ENCODE results near the gene TOX4. TPM values are rescaled to one million over a fixed set of nuclear protein-coding genes. Genes with fewer than 3 reads are reported as not detected.
A peak's percentile ranks its signal among the peaks of the same experiment; 100 is the strongest.

Gene TOX4
- 37.1 TPM for polyA plus RNA-seq (2013, experiment 1 of 2)
- polyA plus RNA-seq (2013, experiment 2 of 2), result 39.4 TPM

DNA sequence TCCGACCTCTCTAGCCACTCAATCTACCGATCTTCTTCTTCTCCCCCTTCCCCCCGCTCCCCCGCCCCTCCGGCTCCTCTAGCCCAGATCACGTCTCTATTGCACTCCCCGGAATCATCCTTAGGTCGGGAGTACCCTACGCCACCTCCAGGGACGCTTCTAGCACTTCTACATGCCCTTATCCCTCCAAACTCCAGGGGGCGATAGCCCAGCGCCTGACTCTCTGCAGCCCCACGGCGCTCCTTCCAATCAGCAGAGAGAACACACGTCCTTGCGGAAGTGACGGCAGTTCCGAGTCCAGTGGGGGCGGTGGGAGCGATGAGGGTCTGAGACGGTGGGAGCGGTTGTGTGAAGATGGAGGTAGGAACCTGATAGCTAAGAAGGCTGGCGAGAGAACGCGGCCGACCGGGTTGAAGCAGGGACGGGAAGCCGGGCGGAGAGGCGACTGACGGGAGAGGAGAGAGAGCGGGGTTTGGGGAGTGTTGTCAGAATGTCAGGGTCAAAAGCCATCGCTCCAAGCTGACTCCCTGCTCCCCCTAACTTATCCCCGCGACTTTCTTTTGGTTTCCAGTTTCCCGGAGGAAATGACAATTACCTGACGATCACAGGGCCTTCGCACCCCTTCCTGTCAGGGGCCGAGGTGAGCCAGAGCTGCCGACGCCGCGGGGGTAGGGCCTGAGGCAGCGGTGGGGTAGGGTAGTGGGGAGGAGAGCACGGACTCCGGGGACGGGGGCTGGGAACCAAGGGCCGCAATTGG lies at the start of gene TOX4, which contains the start of gene RAB2B:
Gene TOX4, plus strand, starts transcription at position 271 of the 757 bp plus-strand sequence. Its CDS starts 84 bp downstream, at position 355.
Gene RAB2B, minus strand, starts transcription at position 35 of the 757 bp plus-strand sequence. CDS start 87 bp downstream, outside the sequence.
- Histone ChIP-seq H2BK5ac (ENCODE audit: low read length) (no peak within 1 kb of the TSS), H3K23ac (ENCODE audit: low read length) (no peak within 1 kb of the TSS), H3K79me1 (ENCODE audit: low read length) (peaks cover 3% of the 10 kb centered on the region), H3K4me1 (ENCODE audit: control insufficient read depth, low read depth, low read length) (no peaks in the 10 kb centered on the region), H2AK5ac (ENCODE audit: low read length) (no peak within 1 kb of the TSS), H3K18ac (ENCODE audit: low read length) (peak within 1 kb of the TSS; percentile 62), H2BK120ac (ENCODE audit: low read depth, low read length) (no peak within 1 kb of the TSS), H4K8ac (ENCODE audit: low read depth, low read length) (no peak within 1 kb of the TSS), H3K27ac (ENCODE audit: low read depth, low read length) (peak within 1 kb of the TSS; percentile 30), H3K4me2 (ENCODE audit: low read length) (peak within 1 kb of the TSS; percentile 85), H3K27me3 (ENCODE audit: insufficient read depth, low read length, poor library complexity) (no peaks in the 10 kb centered on the region), H3K9ac (ENCODE audit: low read length) (peak within 1 kb of the TSS; percentile 92), H3K56ac (ENCODE audit: low read length) (peak within 1 kb of the TSS; percentile 95), H3K36me3 (ENCODE audit: control insufficient read depth, insufficient read depth, low read length) (no peaks in the 10 kb centered on the region), H2BK15ac (replicated peaks; ENCODE audit: low read depth) (no peak within 1 kb of the TSS), H4K5ac (ENCODE audit: low read length) (no peak within 1 kb of the TSS), H3K4ac (ENCODE audit: low read depth, low read length) (no peak within 1 kb of the TSS), H3K79me2 (ENCODE audit: control insufficient read depth, insufficient read depth, low read length) (peaks cover 12% of the 10 kb centered on the region), H3K4me3 (ENCODE audit: low read length) (peak within 1 kb of the TSS; percentile 98)
- DNase-seq, result peak; percentile 100
- no CpG with 5 or more reads among the region's 49 CpGs for WGBS (ENCODE audit: extremely low coverage, insufficient coverage, low lambda C conversion rate)

- Histone ChIP-seq H2BK5ac (ENCODE audit: low read length) (no peak overlapping the region), H3K36me3 (ENCODE audit: control insufficient read depth, insufficient read depth, low read length) (peaks cover 15% of the 10 kb centered on the region), H3K23ac (ENCODE audit: low read length) (no peak overlapping the region), H3K4me1 (ENCODE audit: control insufficient read depth, low read depth, low read length) (no peaks in the 10 kb centered on the region), H2AK5ac (ENCODE audit: low read length) (no peak overlapping the region), H3K79me1 (ENCODE audit: low read length) (peaks cover 15% of the 10 kb centered on the region), H2BK120ac (ENCODE audit: low read depth, low read length) (no peak overlapping the region), H3K79me2 (ENCODE audit: control insufficient read depth, insufficient read depth, low read length) (peaks cover 17% of the 10 kb centered on the region), H3K27ac (ENCODE audit: low read depth, low read length) (no peak overlapping the region), H4K8ac (ENCODE audit: low read depth, low read length) (no peak overlapping the region), H2BK15ac (replicated peaks; ENCODE audit: low read depth) (no peak overlapping the region), H3K18ac (ENCODE audit: low read length) (no peak overlapping the region), H3K9ac (ENCODE audit: low read length) (no peak overlapping the region), H3K56ac (ENCODE audit: low read length) (no peak overlapping the region), H3K4ac (ENCODE audit: low read depth, low read length) (no peak overlapping the region), H3K4me2 (ENCODE audit: low read length) (no peak overlapping the region), H4K5ac (ENCODE audit: low read length) (no peak overlapping the region), H3K27me3 (ENCODE audit: insufficient read depth, low read length, poor library complexity) (no peaks in the 10 kb centered on the region), H3K4me3 (ENCODE audit: low read length) (no peak overlapping the region)
- DNase-seq, result no peak
- WGBS (ENCODE audit: extremely low coverage, insufficient coverage, low lambda C conversion rate), result no CpG with 5 or more reads among the region's 4 CpGs
Observed at GRCh38 chr14:21428930-21429329, 48.1 kb upstream of the TOX4 start.

- no peak overlapping the region for H3K18ac ChIP-seq (ENCODE audit: low read length)
- no peak overlapping the region for H3K56ac ChIP-seq (ENCODE audit: low read length)
- H3K23ac ChIP-seq (ENCODE audit: low read length), result no peak overlapping the region
- no peak overlapping the region for H2BK5ac ChIP-seq (ENCODE audit: low read length)
- H2BK15ac ChIP-seq (replicated peaks; ENCODE audit: low read depth), result no peak overlapping the region
- H3K36me3 ChIP-seq (ENCODE audit: control insufficient read depth, insufficient read depth, low read length), result peaks cover 11% of the 10 kb centered on the region
- H2AK5ac ChIP-seq (ENCODE audit: low read length), result no peak overlapping the region
- H3K9ac ChIP-seq (ENCODE audit: low read length), result no peak overlapping the region
- H3K79me1 ChIP-seq (ENCODE audit: low read length), result peaks cover 15% of the 10 kb centered on the region
- no peak overlapping the region for H4K5ac ChIP-seq (ENCODE audit: low read length)
- DNase-seq, result no peak
- WGBS (ENCODE audit: extremely low coverage, insufficient coverage, low lambda C conversion rate), result no CpG with 5 or more reads among the region's 2 CpGs
- no peak overlapping the region for H3K4me2 ChIP-seq (ENCODE audit: low read length)
- peaks cover 35% of the 10 kb centered on the region for H3K79me2 ChIP-seq (ENCODE audit: control insufficient read depth, insufficient read depth, low read length)
- H2BK120ac ChIP-seq (ENCODE audit: low read depth, low read length), result no peak overlapping the region
- H3K27me3 ChIP-seq (ENCODE audit: insufficient read depth, low read length, poor library complexity), result no peaks in the 10 kb centered on the region
- H3K27ac ChIP-seq (ENCODE audit: low read depth, low read length), result no peak overlapping the region
- no peaks in the 10 kb centered on the region for H3K4me1 ChIP-seq (ENCODE audit: control insufficient read depth, low read depth, low read length)
- H3K4me3 ChIP-seq (ENCODE audit: low read length), result no peak overlapping the region
- no peak overlapping the region for H4K8ac ChIP-seq (ENCODE audit: low read depth, low read length)
- no peak overlapping the region for H3K4ac ChIP-seq (ENCODE audit: low read depth, low read length)
Observed at GRCh38 chr14:21431126-21431525, 45.9 kb upstream of the TOX4 start.

GRCh38 chr14:21436567-21437062 lies 40.4 kb upstream of the TOX4 start:
- Histone ChIP-seq H3K4me3 (ENCODE audit: low read length) (peak overlapping the region; percentile 92), H2BK5ac (ENCODE audit: low read length) (no peak overlapping the region), H2BK15ac (replicated peaks; ENCODE audit: low read depth) (no peak overlapping the region), H4K8ac (ENCODE audit: low read depth, low read length) (no peak overlapping the region), H3K56ac (ENCODE audit: low read length) (peak overlapping the region; percentile 94), H4K5ac (ENCODE audit: low read length) (no peak overlapping the region), H3K27ac (ENCODE audit: low read depth, low read length) (no peak overlapping the region), H3K27me3 (ENCODE audit: insufficient read depth, low read length, poor library complexity) (no peaks in the 10 kb centered on the region), H2BK120ac (ENCODE audit: low read depth, low read length) (no peak overlapping the region), H3K4me1 (ENCODE audit: control insufficient read depth, low read depth, low read length) (no peaks in the 10 kb centered on the region), H2AK5ac (ENCODE audit: low read length) (no peak overlapping the region), H3K79me1 (ENCODE audit: low read length) (peaks cover 12% of the 10 kb centered on the region), H3K9ac (ENCODE audit: low read length) (peak overlapping the region; percentile 72), H3K4ac (ENCODE audit: low read depth, low read length) (peak overlapping the region; percentile 85), H3K23ac (ENCODE audit: low read length) (no peak overlapping the region), H3K36me3 (ENCODE audit: control insufficient read depth, insufficient read depth, low read length) (no peaks in the 10 kb centered on the region), H3K4me2 (ENCODE audit: low read length) (peak overlapping the region; percentile 51), H3K79me2 (ENCODE audit: control insufficient read depth, insufficient read depth, low read length) (peaks cover 55% of the 10 kb centered on the region), H3K18ac (ENCODE audit: low read length) (peak overlapping the region; percentile 81)
- no CpG with 5 or more reads among the region's 11 CpGs for WGBS (ENCODE audit: extremely low coverage, insufficient coverage, low lambda C conversion rate)
- no peak for DNase-seq

- Histone ChIP-seq H2AK5ac (ENCODE audit: low read length) (no peak overlapping the region), H3K9ac (ENCODE audit: low read length) (peak overlapping the region; percentile 86), H4K5ac (ENCODE audit: low read length) (no peak overlapping the region), H3K27me3 (ENCODE audit: insufficient read depth, low read length, poor library complexity) (no peaks in the 10 kb centered on the region), H3K18ac (ENCODE audit: low read length) (peak overlapping the region; percentile 81), H2BK120ac (ENCODE audit: low read depth, low read length) (no peak overlapping the region), H3K56ac (ENCODE audit: low read length) (peak overlapping the region; percentile 94), H3K79me2 (ENCODE audit: control insufficient read depth, insufficient read depth, low read length) (peaks cover 60% of the 10 kb centered on the region), H3K23ac (ENCODE audit: low read length) (no peak overlapping the region), H4K8ac (ENCODE audit: low read depth, low read length) (peak overlapping the region; percentile 79), H2BK15ac (replicated peaks; ENCODE audit: low read depth) (no peak overlapping the region), H3K4me1 (ENCODE audit: control insufficient read depth, low read depth, low read length) (no peaks in the 10 kb centered on the region), H3K27ac (ENCODE audit: low read depth, low read length) (peak overlapping the region; percentile 67), H3K4ac (ENCODE audit: low read depth, low read length) (peak overlapping the region; percentile 85), H3K36me3 (ENCODE audit: control insufficient read depth, insufficient read depth, low read length) (no peaks in the 10 kb centered on the region), H2BK5ac (ENCODE audit: low read length) (peak overlapping the region; percentile 19), H3K79me1 (ENCODE audit: low read length) (peaks cover 11% of the 10 kb centered on the region), H3K4me3 (ENCODE audit: low read length) (peak overlapping the region; percentile 92), H3K4me2 (ENCODE audit: low read length) (peak overlapping the region; percentile 51)
- peak; percentile 100 for DNase-seq
- WGBS (ENCODE audit: extremely low coverage, insufficient coverage, low lambda C conversion rate), result no CpG with 5 or more reads among the region's 33 CpGs
Observed at GRCh38 chr14:21437063-21437901, 39.7 kb upstream of the TOX4 start.
